ENCODE data around the gene SEZ6.

DNA sequence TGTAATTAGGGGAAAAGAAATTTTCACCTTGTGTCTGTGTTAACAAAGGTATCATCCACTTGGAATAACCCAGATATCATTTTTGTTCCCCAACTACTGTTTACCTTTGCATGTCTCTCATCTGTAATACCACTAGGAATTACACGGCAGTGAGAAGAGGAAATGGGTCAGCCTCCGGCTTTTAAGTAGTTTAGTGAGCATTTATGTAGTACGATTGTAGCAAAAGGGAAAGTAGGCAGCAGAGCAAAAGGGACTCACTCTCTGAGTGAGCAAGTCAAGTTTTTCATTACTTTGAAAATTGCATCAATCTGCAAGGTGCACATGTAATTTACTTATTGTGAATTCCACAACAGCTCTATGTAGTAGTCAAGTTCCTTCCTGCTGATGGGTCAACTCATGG, 65.7 kb downstream of the SEZ6 start:
- TF ChIP-seq POLR2A (IDR thresholded peaks at IDR 0.05; ENCODE audit: low read length) (no peak), GATA1 (IDR thresholded peaks at IDR 0.05; ENCODE audit: low read depth, low read length) (no peak)

Data from erythroblast (primary cell).